ENCODE measurements around the gene NPAS1.

The NPAS1 gene

GRCh38 chr19:47020132-47020805 is 632 bp downstream of the NPAS1 start:
- DNase-seq (ENCODE audit: low read depth in 2 of 2), result no peak

- DNase-seq (ENCODE audit: low read depth in 2 of 2), result no peak
These were observed 1.4 kb downstream of the NPAS1 start for GRCh38 chr19:47020992-47021496.

- DNase-seq (ENCODE audit: low read depth in 2 of 2), result no peak
These were observed 2.0 kb downstream of the NPAS1 start for GRCh38 chr19:47021536-47022139.

GRCh38 chr19:47022140-47022536 is 2.5 kb downstream of the NPAS1 start:
- DNase-seq (ENCODE audit: low read depth in 2 of 2), result no peak

GRCh38 chr19:47022541-47023447 is 3.2 kb downstream of the NPAS1 start:
- no peak for DNase-seq (ENCODE audit: low read depth in 2 of 2)

- DNase-seq (ENCODE audit: low read depth in 2 of 2), result no peak
These were observed 3.8 kb downstream of the NPAS1 start for GRCh38 chr19:47023448-47023794.

- DNase-seq (ENCODE audit: low read depth in 2 of 2), result no peak
These were observed 4.9 kb downstream of the NPAS1 start for GRCh38 chr19:47024502-47024901.

GRCh38 chr19:47026156-47026555 is 6.5 kb downstream of the NPAS1 start:
- no peak for DNase-seq (ENCODE audit: low read depth in 2 of 2)

- DNase-seq (ENCODE audit: low read depth in 2 of 2), result no peak
These were observed 7.3 kb downstream of the NPAS1 start for GRCh38 chr19:47026889-47027288.

- DNase-seq (ENCODE audit: low read depth in 2 of 2), result no peak
These were observed 8.0 kb downstream of the NPAS1 start for GRCh38 chr19:47027586-47028088.

- DNase-seq (ENCODE audit: low read depth in 2 of 2), result no peak
These were observed 8.6 kb downstream of the NPAS1 start for GRCh38 chr19:47028195-47028601.

- peak; percentile 33 to 47 for DNase-seq (ENCODE audit: low read depth in 2 of 2)
These were observed 12.7 kb downstream of the NPAS1 start for GRCh38 chr19:47032171-47032811.

GRCh38 chr19:47035127-47036096 is 15.8 kb downstream of the NPAS1 start:
- peak; percentile 91 to 97 for DNase-seq (ENCODE audit: low read depth in 2 of 2)

- DNase-seq (ENCODE audit: low read depth in 2 of 2), result no peak
These were observed 16.5 kb downstream of the NPAS1 start for GRCh38 chr19:47036097-47036651.

GRCh38 chr19:47037766-47038165 is 18.1 kb downstream of the NPAS1 start:
- DNase-seq (ENCODE audit: low read depth in 2 of 2), result no peak

- DNase-seq (ENCODE audit: low read depth in 2 of 2), result no peak
These were observed 19.7 kb downstream of the NPAS1 start for GRCh38 chr19:47039239-47039874.

GRCh38 chr19:47040869-47041268 is 21.2 kb downstream of the NPAS1 start:
- no peak for DNase-seq (ENCODE audit: low read depth in 2 of 2)

- no peak for DNase-seq (ENCODE audit: low read depth in 2 of 2)
These were observed 25.6 kb downstream of the NPAS1 start for GRCh38 chr19:47044946-47045866.

Measured in stimulated activated CD4-positive, alpha-beta T cell treated with anti-CD3 and anti-CD28 coated beads, Interleukin-12 subunit alpha, Interleukin-12 subunit beta, amount 100 ng/mL, for 24 hours (primary cell).